ENCODE data around the gene ERRFI1.

ERRFI1 gene

GRCh38 chr1:8047686-8048445 is 21.8 kb upstream of the ERRFI1 start:
- intact Hi-C loops (cut with DNase I), result no loop called here
- no peak for DNase-seq

GRCh38 chr1:8047112-8047511 is 21.0 kb upstream of the ERRFI1 start:
- intact Hi-C loops (cut with DNase I), result no loop called here
- no peak for DNase-seq

GRCh38 chr1:8046391-8046790 is 20.3 kb upstream of the ERRFI1 start:
- no peak for DNase-seq
- intact Hi-C loops (cut with DNase I), result no loop called here

GRCh38 chr1:8043621-8044020 is 17.5 kb upstream of the ERRFI1 start:
- intact Hi-C loops (cut with DNase I), result no loop called here
- no peak for DNase-seq

GRCh38 chr1:8042134-8042533 is 16.0 kb upstream of the ERRFI1 start:
- no peak for DNase-seq
- intact Hi-C loops (cut with DNase I), result no loop called here

GRCh38 chr1:8040586-8040985 is 14.5 kb upstream of the ERRFI1 start:
- peak in 4 of 42 donors; percentile 17 to 49 (median 32) for DNase-seq
- intact Hi-C loops (cut with DNase I), result no loop called here

GRCh38 chr1:8039071-8039470 is 13.0 kb upstream of the ERRFI1 start:
- no peak for DNase-seq
- intact Hi-C loops (cut with DNase I), result no loop called here

GRCh38 chr1:8035289-8035688 is 9.2 kb upstream of the ERRFI1 start:
- no peak for DNase-seq
- intact Hi-C loops (cut with DNase I), result no loop called here

- intact Hi-C loops (cut with DNase I), result no loop called here
Measured at GRCh38 chr1:8033322-8033721, 7.2 kb upstream of the ERRFI1 start.

GRCh38 chr1:8032366-8032910 is 6.3 kb upstream of the ERRFI1 start:
- no peak for DNase-seq
- intact Hi-C loops (cut with DNase I), result no loop called here

More at GRCh38 chr1:8033322-8033721, 7.2 kb upstream of the ERRFI1 start:
- no peak for DNase-seq

GRCh38 chr1:8031176-8031785 is 5.2 kb upstream of the ERRFI1 start:
- DNase-seq, result peak in 4 of 42 donors; percentile 14 to 53 (median 35)
- intact Hi-C loops (cut with DNase I), result no loop called here

- DNase-seq, result no peak
- intact Hi-C loops (cut with DNase I), result loop anchor here (2.0 to 10.0 kb wide), 2 partner anchors 64 to 288 kb away; partner anchors contain the start of gene PARK7
Measured at GRCh38 chr1:8028571-8028910, 2.4 kb upstream of the ERRFI1 start.

GRCh38 chr1:8027748-8028570 is 1.9 kb upstream of the ERRFI1 start:
- DNase-seq, result no peak
- intact Hi-C loops (cut with DNase I), result loop anchor here (2.0 to 10.0 kb wide), 2 partner anchors 63 to 289 kb away; partner anchors contain the start of gene PARK7

- DNase-seq, result no peak
- intact Hi-C loops (cut with DNase I), result loop anchor here (10.0 kb wide), 1 partner anchor 62 kb away; the partner anchor contains the start of gene PARK7
Measured at GRCh38 chr1:8026976-8027747, 1.1 kb upstream of the ERRFI1 start.

- peak in 15 of 42 donors; percentile 15 to 62 (median 27) for DNase-seq
- intact Hi-C loops (cut with DNase I), result loop anchor here (10.0 kb wide), 1 partner anchor 61 kb away; the partner anchor contains the start of gene PARK7
Measured at GRCh38 chr1:8025671-8026144, 401 bp downstream of the ERRFI1 start.

GRCh38 chr1:8025061-8025670 is 943 bp downstream of the ERRFI1 start:
- intact Hi-C loops (cut with DNase I), result loop anchor here (10.0 kb wide), 1 partner anchor 60 kb away; the partner anchor contains the start of gene PARK7
- peak in 9 of 42 donors; percentile 12 to 44 (median 29) for DNase-seq

GRCh38 chr1:8024329-8024728 is 1.8 kb downstream of the ERRFI1 start:
- no peak for DNase-seq
- intact Hi-C loops (cut with DNase I), result loop anchor here (10.0 kb wide), 1 partner anchor 60 kb away; the partner anchor contains the start of gene PARK7

GRCh38 chr1:8023995-8024313 is 2.2 kb downstream of the ERRFI1 start:
- DNase-seq, result no peak
- intact Hi-C loops (cut with DNase I), result loop anchor here (10.0 kb wide), 1 partner anchor 59 kb away; the partner anchor contains the start of gene PARK7

Measured in head of caudate nucleus (tissue), 42 donors.